Neuron (in vitro differentiated cells): Measurements from ENCODE around the gene USP5.
"Not testable (repeated sequence)": the region's sequence is repeated elsewhere in the genome, so short reads cannot be mapped to it uniquely, and the experiment has no call there.

ENCODE experiments used
- H2AFZ ChIP-seq: one replicate; pipeline ENCODE4 v1.6.1; 2013; ENCODE audit warnings: low read depth, mild to moderate bottlenecking, inconsistent platforms, low read length, moderate library complexity
- H3K27me3 ChIP-seq: one replicate; pipeline ENCODE4 v1.6.1; 2013; ENCODE audit warnings: low read length; ENCODE audit not compliant: insufficient read depth
- H3K36me3 ChIP-seq: one replicate; pipeline ENCODE4 v1.6.1; 2013; ENCODE audit warnings: low read length; ENCODE audit not compliant: insufficient read depth
- H3K4me1 ChIP-seq: one replicate; pipeline ENCODE4 v1.6.1; 2013; ENCODE audit warnings: low read length; ENCODE audit not compliant: insufficient read depth
- H3K4me3 ChIP-seq: 2 replicates; pipeline ENCODE4 v1.5.1; 2013; ENCODE audit warnings: mild to moderate bottlenecking, low read length, moderate library complexity
- H3K9me3 ChIP-seq: one replicate; pipeline ENCODE4 v1.6.1; 2013; ENCODE audit warnings: low read length

The USP5 gene

GRCh38 chr12:6852651-6853354, 853 bp downstream of the USP5 start:
- H3K27me3 ChIP-seq = no peaks in the 10 kb centered on the region
- H3K36me3 ChIP-seq = peaks cover 41% of the 10 kb centered on the region
- no peaks in the 10 kb centered on the region for H3K9me3 ChIP-seq
- H2AFZ ChIP-seq = no peak overlapping the region
- H3K4me3 ChIP-seq = peak overlapping the region; percentile 59
- H3K4me1 ChIP-seq = peaks cover 27% of the 10 kb centered on the region

GRCh38 chr12:6853626-6854025, 1.7 kb downstream of the USP5 start:
- Histone ChIP-seq H3K4me1 (peaks cover 27% of the 10 kb centered on the region), H2AFZ (no peak overlapping the region), H3K27me3 (no peaks in the 10 kb centered on the region), H3K4me3 (peak overlapping the region; percentile 59), H3K36me3 (peaks cover 43% of the 10 kb centered on the region), H3K9me3 (no peaks in the 10 kb centered on the region)

- Histone ChIP-seq H3K4me3 (no peak overlapping the region), H3K4me1 (peaks cover 27% of the 10 kb centered on the region), H3K9me3 (no peaks in the 10 kb centered on the region), H2AFZ (no peak overlapping the region), H3K36me3 (peaks cover 44% of the 10 kb centered on the region), H3K27me3 (no peaks in the 10 kb centered on the region)
These were observed 2.1 kb downstream of the USP5 start for GRCh38 chr12:6854036-6854435.

GRCh38 chr12:6855322-6855721, 3.4 kb downstream of the USP5 start:
- peaks cover 46% of the 10 kb centered on the region for H3K36me3 ChIP-seq

GRCh38 chr12:6858799-6859198, 6.8 kb downstream of the USP5 start:
- Histone ChIP-seq H3K9me3 (no peaks in the 10 kb centered on the region), H3K36me3 (peaks cover 79% of the 10 kb centered on the region), H3K4me3 (no peak overlapping the region), H3K4me1 (peaks cover 5% of the 10 kb centered on the region), H2AFZ (no peak overlapping the region), H3K27me3 (no peaks in the 10 kb centered on the region)

More at GRCh38 chr12:6855322-6855721, 3.4 kb downstream of the USP5 start:
- Histone ChIP-seq H3K4me1 (peaks cover 21% of the 10 kb centered on the region), H3K27me3 (no peaks in the 10 kb centered on the region), H2AFZ (no peak overlapping the region), H3K9me3 (no peaks in the 10 kb centered on the region), H3K4me3 (no peak overlapping the region)

- Histone ChIP-seq H3K4me3 (no peak overlapping the region), H3K36me3 (peaks cover 90% of the 10 kb centered on the region)
These were observed 8.2 kb downstream of the USP5 start for GRCh38 chr12:6860116-6860515.

GRCh38 chr12:6860942-6861341, 9.0 kb downstream of the USP5 start:
- H3K4me1 ChIP-seq = no peaks in the 10 kb centered on the region
- no peak overlapping the region for H3K4me3 ChIP-seq
- H2AFZ ChIP-seq = no peak overlapping the region
- no peaks in the 10 kb centered on the region for H3K9me3 ChIP-seq
- peaks cover 92% of the 10 kb centered on the region for H3K36me3 ChIP-seq
- no peaks in the 10 kb centered on the region for H3K27me3 ChIP-seq

More at GRCh38 chr12:6860116-6860515, 8.2 kb downstream of the USP5 start:
- Histone ChIP-seq H2AFZ (no peak overlapping the region), H3K9me3 (no peaks in the 10 kb centered on the region), H3K4me1 (no peaks in the 10 kb centered on the region), H3K27me3 (no peaks in the 10 kb centered on the region)

- no peak overlapping the region for H2AFZ ChIP-seq
- H3K36me3 ChIP-seq = peaks cover 91% of the 10 kb centered on the region
- no peaks in the 10 kb centered on the region for H3K27me3 ChIP-seq
- H3K9me3 ChIP-seq = no peaks in the 10 kb centered on the region
- H3K4me3 ChIP-seq = no peak overlapping the region
- no peaks in the 10 kb centered on the region for H3K4me1 ChIP-seq
These were observed 9.4 kb downstream of the USP5 start for GRCh38 chr12:6861391-6861790.

GRCh38 chr12:6863033-6863432, 11.1 kb downstream of the USP5 start:
- H3K36me3 ChIP-seq = peaks cover 76% of the 10 kb centered on the region

GRCh38 chr12:6863586-6864321, 11.8 kb downstream of the USP5 start:
- Histone ChIP-seq H3K27me3 (no peaks in the 10 kb centered on the region), H3K9me3 (no peaks in the 10 kb centered on the region), H2AFZ (no peak overlapping the region), H3K36me3 (peaks cover 69% of the 10 kb centered on the region), H3K4me3 (no peak overlapping the region), H3K4me1 (peaks cover 14% of the 10 kb centered on the region)

More at GRCh38 chr12:6863033-6863432, 11.1 kb downstream of the USP5 start:
- H3K4me3 ChIP-seq = no peak overlapping the region
- H2AFZ ChIP-seq = no peak overlapping the region
- H3K27me3 ChIP-seq = no peaks in the 10 kb centered on the region
- peaks cover 7% of the 10 kb centered on the region for H3K4me1 ChIP-seq
- no peaks in the 10 kb centered on the region for H3K9me3 ChIP-seq

GRCh38 chr12:6865307-6865706, 13.4 kb downstream of the USP5 start:
- H3K36me3 ChIP-seq = peaks cover 66% of the 10 kb centered on the region
- not testable (repeated sequence) for H3K27me3 ChIP-seq

GRCh38 chr12:6866163-6866919, 14.4 kb downstream of the USP5 start:
- no peak overlapping the region for H3K4me3 ChIP-seq
- H3K36me3 ChIP-seq = peaks cover 66% of the 10 kb centered on the region
- H3K27me3 ChIP-seq = no peaks in the 10 kb centered on the region
- no peak overlapping the region for H2AFZ ChIP-seq
- peaks cover 21% of the 10 kb centered on the region for H3K4me1 ChIP-seq
- no peaks in the 10 kb centered on the region for H3K9me3 ChIP-seq

More at GRCh38 chr12:6865307-6865706, 13.4 kb downstream of the USP5 start:
- not testable (repeated sequence) for H3K4me3 ChIP-seq, H3K9me3 ChIP-seq, H2AFZ ChIP-seq
- H3K4me1 ChIP-seq = peaks cover 20% of the 10 kb centered on the region

GRCh38 chr12:6866920-6867412, 15.0 kb downstream of the USP5 start:
- Histone ChIP-seq H3K27me3 (no peaks in the 10 kb centered on the region), H3K36me3 (peaks cover 64% of the 10 kb centered on the region), H3K4me1 (peaks cover 27% of the 10 kb centered on the region), H3K9me3 (no peaks in the 10 kb centered on the region), H3K4me3 (peak overlapping the region; percentile 93), H2AFZ (no peak overlapping the region)
